Activated CD8-positive, alpha-beta T cell treated with anti-CD3 and anti-CD28 coated beads for 36 hours (primary cell): Measurements from ENCODE around the gene BCL11B. TPM values are rescaled to one million over a fixed set of nuclear protein-coding genes. Genes with fewer than 3 reads are reported as not detected.

Experiments used
- ATAC-seq: fragments of 200-7000 bp; cut with Tn5 transposase; one replicate; pipeline ENCODE4 v1.10.0; 2021; ENCODE audit warnings: mild to moderate bottlenecking, moderate library complexity
- CTCF ChIA-PET: fragments of 350-600 bp; sonication (Branson Sonifier 250); formaldehyde crosslinking; loops from one replicate; lab custom pipeline; 2021; ENCODE audit warnings: antibody characterized with exemption; lab: Charles Lee
- POLR2A ChIA-PET: fragments of 350-600 bp; sonication (Branson Sonifier 250); formaldehyde crosslinking; loops from one replicate; lab custom pipeline; 2021; ENCODE audit warnings: antibody characterized with exemption; lab: Charles Lee
- DNase-seq: peaks from one replicate; pipeline ENCODE4 v3.0.0-alpha.2; 2020
- H3K27ac Mint-ChIP-seq: one replicate; pipeline ENCODE4 v1.8.0; 2021; ENCODE audit warnings: mild to moderate bottlenecking, mixed read lengths
- H3K27me3 Mint-ChIP-seq: one replicate; pipeline ENCODE4 v1.8.0; 2021; ENCODE audit warnings: mixed read lengths
- H3K36me3 Mint-ChIP-seq: one replicate; pipeline ENCODE4 v1.8.0; 2021; ENCODE audit warnings: low read depth, mixed read lengths
- H3K4me1 Mint-ChIP-seq: one replicate; pipeline ENCODE4 v1.8.0; 2021; ENCODE audit warnings: low read depth, mixed read lengths
- H3K4me3 Mint-ChIP-seq: one replicate; pipeline ENCODE4 v1.8.0; 2021; ENCODE audit warnings: mild to moderate bottlenecking, moderate library complexity, mixed read lengths
- H3K9me3 Mint-ChIP-seq: one replicate; pipeline ENCODE4 v1.8.0; 2021; ENCODE audit warnings: mixed read lengths
- CTCF ChIP-seq: fragments of 200-600 bp; IDR thresholded peaks from one replicate; pipeline ENCODE4 v1.8.0; 2022; ENCODE audit warnings: antibody characterized with exemption, mild to moderate bottlenecking
- intact Hi-C: fragments of 100-400 bp; cut with micrococcal nuclease; formaldehyde crosslinking; loops from one replicate; pipeline ENCODE4 v1.10.0; 2022
- total RNA-seq, 2 experiments: library from RNA; stranded (reverse); gene quantifications; one replicate each; pipeline ENCODE4 v1.2.3, GENCODE V29; 2021

BCL11B gene
- total RNA-seq, 2 experiments from 2014 or later = 48.5 to 53.0 TPM

DNA sequence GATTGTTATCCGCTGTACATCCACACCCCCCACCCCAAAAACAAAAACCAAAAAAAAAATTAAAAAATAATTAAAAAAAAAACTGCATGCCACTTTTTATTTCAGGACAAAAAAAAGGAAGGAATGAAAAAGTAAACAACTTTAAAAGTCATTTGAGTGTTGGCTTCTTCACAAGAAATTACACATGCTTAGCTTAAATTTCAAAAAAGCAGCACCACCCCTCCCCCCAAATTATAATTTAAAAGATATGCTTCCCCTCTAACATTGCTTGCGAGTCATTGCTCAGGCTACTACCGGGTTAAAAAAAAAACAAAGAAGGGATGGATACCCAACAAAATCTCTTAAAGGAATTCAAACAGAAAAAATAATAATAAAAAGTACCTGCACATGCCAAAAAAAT lies 98.5 kb downstream of the BCL11B start:
- intact Hi-C loops = no loop called here
- POLR2A ChIA-PET = interaction anchor here (0.7 kb wide), 1 partner anchor 35 kb away, joined by 4 read pairs; no protein-coding TSS in a partner anchor
- Mint-ChIP-seq H3K4me3 (no peak overlapping the region), H3K36me3 (peaks cover 61% of the 10 kb centered on the region), H3K27me3 (no peaks in the 10 kb centered on the region), H3K4me1 (peaks cover 44% of the 10 kb centered on the region), H3K9me3 (peaks cover 2% of the 10 kb centered on the region), H3K27ac (no peak overlapping the region)
- ATAC-seq (no peak), DNase-seq (no peak)
- no peak for TF ChIP-seq CTCF
- CTCF ChIA-PET = no interaction called here

DNA sequence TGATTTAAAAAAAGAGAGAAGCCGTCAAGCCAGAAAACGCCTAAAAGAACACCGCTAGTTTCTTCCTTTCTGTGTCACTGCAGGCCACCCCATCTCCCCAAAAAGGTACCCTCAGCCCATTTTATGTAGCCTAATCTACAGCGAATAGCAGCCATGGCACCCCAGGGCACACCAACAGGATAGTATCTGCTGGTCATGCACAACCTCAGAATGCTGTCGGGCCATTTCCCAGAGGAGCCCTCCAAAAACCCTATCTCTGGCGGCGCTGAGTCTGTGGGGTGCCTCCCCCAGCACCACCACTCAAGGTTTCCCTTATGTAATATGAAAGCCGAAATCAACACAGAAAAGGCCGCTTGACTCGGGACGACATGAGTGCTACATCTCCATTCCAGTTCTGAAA lies 98.9 kb downstream of the BCL11B start:
- TF ChIP-seq CTCF = no peak

GRCh38 chr14:99171396-99171795 lies 100.6 kb downstream of the BCL11B start:
- POLR2A ChIA-PET = interaction anchor here (0.6 kb wide), 1 partner anchor 13 kb away, joined by 3 read pairs; no protein-coding TSS in a partner anchor
- Mint-ChIP-seq H3K27me3 (no peaks in the 10 kb centered on the region), H3K4me1 (peaks cover 31% of the 10 kb centered on the region), H3K27ac (peak overlapping the region; percentile 42), H3K9me3 (no peaks in the 10 kb centered on the region), H3K4me3 (no peak overlapping the region), H3K36me3 (peaks cover 46% of the 10 kb centered on the region)
- CTCF ChIA-PET = interaction anchor here (1.0 kb wide), 1 partner anchor 10 kb away, joined by 3 read pairs; no protein-coding TSS in a partner anchor
- DNase-seq (no peak), ATAC-seq (no peak)
- intact Hi-C loops = no loop called here
- TF ChIP-seq CTCF = no peak

More for the DNA sequence above, 98.9 kb downstream of the BCL11B start:
- peaks cover 2% of the 10 kb centered on the region for H3K9me3 Mint-ChIP-seq
- ATAC-seq (no peak), DNase-seq (no peak)
- H3K27me3 Mint-ChIP-seq = no peaks in the 10 kb centered on the region
- POLR2A ChIA-PET = no interaction called here
- intact Hi-C loops = no loop called here
- peaks cover 40% of the 10 kb centered on the region for H3K4me1 Mint-ChIP-seq
- CTCF ChIA-PET = no interaction called here
- H3K36me3 Mint-ChIP-seq = peaks cover 59% of the 10 kb centered on the region
- no peak overlapping the region for H3K4me3 Mint-ChIP-seq
- peak overlapping the region; percentile 59 for H3K27ac Mint-ChIP-seq

GRCh38 chr14:99169776-99170356 lies 102.1 kb downstream of the BCL11B start:
- Mint-ChIP-seq H3K4me3 (no peak overlapping the region), H3K27me3 (no peaks in the 10 kb centered on the region), H3K9me3 (peaks cover 3% of the 10 kb centered on the region), H3K4me1 (peaks cover 39% of the 10 kb centered on the region), H3K27ac (peak overlapping the region; percentile 30), H3K36me3 (peaks cover 34% of the 10 kb centered on the region)
- no peak for DNase-seq
- CTCF ChIA-PET = interaction anchor here (0.7 kb wide), 1 partner anchor 8 kb away, joined by 3 read pairs; no protein-coding TSS in a partner anchor
- POLR2A ChIA-PET = interaction anchor here (1.4 to 1.6 kb wide), 2 partner anchors 9 to 23 kb away, joined by 3 read pairs; no protein-coding TSS in a partner anchor
- no peak for TF ChIP-seq CTCF
- intact Hi-C loops = no loop called here
- no peak for ATAC-seq

GRCh38 chr14:99168330-99168729 lies 103.7 kb downstream of the BCL11B start:
- POLR2A ChIA-PET = interaction anchor here (2.0 kb wide), 1 partner anchor 9 kb away, joined by 6 read pairs; no protein-coding TSS in a partner anchor
- peak overlapping the region; percentile 19 for H3K27ac Mint-ChIP-seq
- CTCF ChIA-PET = no interaction called here
- intact Hi-C loops = no loop called here
- DNase-seq = no peak
- H3K4me1 Mint-ChIP-seq = peaks cover 43% of the 10 kb centered on the region
- H3K9me3 Mint-ChIP-seq = peaks cover 5% of the 10 kb centered on the region
- no peak for TF ChIP-seq CTCF
- H3K4me3 Mint-ChIP-seq = no peak overlapping the region
- peaks cover 28% of the 10 kb centered on the region for H3K36me3 Mint-ChIP-seq
- ATAC-seq = no peak
- H3K27me3 Mint-ChIP-seq = no peaks in the 10 kb centered on the region
